DOHH2 (cell line): Measurements from ENCODE around the gene BRICD5.

Experiments used
- H3F3A ChIP-seq: fragments of 200-600 bp; sonication (generic), shearing (Covaris generic); 2 replicates; pipeline ENCODE4 v1.6.0; 2016; ENCODE audit warnings: antibody characterized with exemption, mild to moderate bottlenecking; ENCODE audit not compliant: control insufficient read depth, insufficient read depth
- H3K27ac ChIP-seq: fragments of 200-600 bp; sonication (generic); 2 replicates; pipeline ENCODE4 v1.5.1; 2014; ENCODE audit warnings: low read depth, mild to moderate bottlenecking, low read length, moderate library complexity
- H3K27me3 ChIP-seq: fragments of 200-600 bp; sonication (generic); 2 replicates; pipeline ENCODE4 v1.6.1; 2014; ENCODE audit warnings: mild to moderate bottlenecking, low read length, mixed read lengths; ENCODE audit not compliant: control insufficient read depth
- H3K36me3 ChIP-seq: fragments of 200-600 bp; sonication (generic); 2 replicates; pipeline ENCODE4 v1.6.1; 2014; ENCODE audit warnings: mild to moderate bottlenecking, low read length, moderate library complexity, mixed read lengths; ENCODE audit not compliant: control insufficient read depth
- H3K4me1 ChIP-seq: fragments of 200-600 bp; sonication (generic); 2 replicates; pipeline ENCODE4 v1.6.1; 2014; ENCODE audit warnings: mild to moderate bottlenecking, low read length, mixed read lengths; ENCODE audit not compliant: control insufficient read depth
- H3K4me2 ChIP-seq: fragments of 200-600 bp; sonication (generic); 2 replicates; pipeline ENCODE4 v1.6.0; 2014; ENCODE audit warnings: mild to moderate bottlenecking, low read length, moderate library complexity
- H3K4me3 ChIP-seq: fragments of 200-600 bp; sonication (generic); 2 replicates; pipeline ENCODE4 v1.5.1; 2014; ENCODE audit warnings: mild to moderate bottlenecking, low read length, mixed read lengths
- H3K79me2 ChIP-seq: fragments of 200-600 bp; sonication (generic); 2 replicates; pipeline ENCODE4 v1.6.1; 2014; ENCODE audit warnings: mild to moderate bottlenecking, low read length, mixed read lengths; ENCODE audit not compliant: control insufficient read depth
- H3K9me2 ChIP-seq: fragments of 200-600 bp; sonication (generic); replicated peaks from 2 replicates; pipeline ENCODE4 v1.6.1; 2014; ENCODE audit warnings: mild to moderate bottlenecking, low read length, mixed read lengths; ENCODE audit not compliant: control insufficient read depth
- H3K9me3 ChIP-seq: fragments of 200-600 bp; sonication (generic); 2 replicates; pipeline ENCODE4 v1.6.1; 2014; ENCODE audit warnings: antibody characterized with exemption, low read length, mixed read lengths; ENCODE audit not compliant: control insufficient read depth, insufficient read depth
- H4K20me1 ChIP-seq: fragments of 200-600 bp; sonication (generic); 2 replicates; pipeline ENCODE4 v1.6.0; 2014; ENCODE audit warnings: low read depth, mild to moderate bottlenecking, antibody characterized with exemption, low read length, moderate library complexity; ENCODE audit not compliant: control insufficient read depth, insufficient read depth
- EZH2phosphoT487 ChIP-seq: fragments of 200-600 bp; sonication (generic); IDR thresholded peaks from 2 replicates; pipeline ENCODE4 v1.6.1; 2017; ENCODE audit warnings: borderline replicate concordance, mild to moderate bottlenecking, antibody characterized with exemption, low read length, moderate library complexity, mixed read lengths
- TF ChIP-seq, protein P1 (sequence below): fragments of 200-600 bp; sonication (generic); IDR thresholded peaks from one replicate; pipeline ENCODE4 v1.5.1; 2014; ENCODE audit warnings: antibody characterized with exemption, mild to moderate bottlenecking, low read depth, low read length; ENCODE audit not compliant: poor library complexity, severe bottlenecking

Gene BRICD5

DNA sequence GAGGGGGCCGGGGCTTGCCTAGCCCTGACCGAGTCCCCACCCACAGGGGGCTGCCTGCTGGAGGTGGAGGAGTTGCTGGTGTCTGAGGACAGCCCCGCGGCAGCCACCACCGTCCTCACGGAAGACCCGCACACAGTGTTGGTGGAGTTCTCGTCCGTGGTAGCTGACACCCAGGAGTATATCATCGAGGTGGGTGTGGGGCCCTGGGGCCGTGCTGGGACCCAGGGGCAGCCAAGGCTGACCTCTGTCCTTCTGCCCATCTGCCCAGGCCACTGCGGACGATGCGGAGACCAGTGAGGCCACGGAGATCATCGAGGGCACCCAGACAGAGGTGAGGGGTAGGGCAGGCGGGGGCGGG is 24.1 kb upstream of the BRICD5 start:
- Histone ChIP-seq H3K27ac (no peak overlapping the region), H3K9me2 (no peaks in the 10 kb centered on the region), H3K4me1 (no peaks in the 10 kb centered on the region), H3K4me3 (no peak overlapping the region), H3F3A (peaks cover 7% of the 10 kb centered on the region; the same call in 1 of the 2 replicates), H3K36me3 (peaks cover 57% of the 10 kb centered on the region), H3K79me2 (no peaks in the 10 kb centered on the region), H3K9me3 (no peaks in the 10 kb centered on the region), H3K27me3 (no peaks in the 10 kb centered on the region), H3K4me2 (no peak overlapping the region), H4K20me1 (no peaks in the 10 kb centered on the region)
- no peak for TF ChIP-seq EZH2phosphoT487
- TF ChIP-seq, protein P1, sequence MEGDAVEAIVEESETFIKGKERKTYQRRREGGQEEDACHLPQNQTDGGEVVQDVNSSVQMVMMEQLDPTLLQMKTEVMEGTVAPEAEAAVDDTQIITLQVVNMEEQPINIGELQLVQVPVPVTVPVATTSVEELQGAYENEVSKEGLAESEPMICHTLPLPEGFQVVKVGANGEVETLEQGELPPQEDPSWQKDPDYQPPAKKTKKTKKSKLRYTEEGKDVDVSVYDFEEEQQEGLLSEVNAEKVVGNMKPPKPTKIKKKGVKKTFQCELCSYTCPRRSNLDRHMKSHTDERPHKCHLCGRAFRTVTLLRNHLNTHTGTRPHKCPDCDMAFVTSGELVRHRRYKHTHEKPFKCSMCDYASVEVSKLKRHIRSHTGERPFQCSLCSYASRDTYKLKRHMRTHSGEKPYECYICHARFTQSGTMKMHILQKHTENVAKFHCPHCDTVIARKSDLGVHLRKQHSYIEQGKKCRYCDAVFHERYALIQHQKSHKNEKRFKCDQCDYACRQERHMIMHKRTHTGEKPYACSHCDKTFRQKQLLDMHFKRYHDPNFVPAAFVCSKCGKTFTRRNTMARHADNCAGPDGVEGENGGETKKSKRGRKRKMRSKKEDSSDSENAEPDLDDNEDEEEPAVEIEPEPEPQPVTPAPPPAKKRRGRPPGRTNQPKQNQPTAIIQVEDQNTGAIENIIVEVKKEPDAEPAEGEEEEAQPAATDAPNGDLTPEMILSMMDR: no peak

DNA sequence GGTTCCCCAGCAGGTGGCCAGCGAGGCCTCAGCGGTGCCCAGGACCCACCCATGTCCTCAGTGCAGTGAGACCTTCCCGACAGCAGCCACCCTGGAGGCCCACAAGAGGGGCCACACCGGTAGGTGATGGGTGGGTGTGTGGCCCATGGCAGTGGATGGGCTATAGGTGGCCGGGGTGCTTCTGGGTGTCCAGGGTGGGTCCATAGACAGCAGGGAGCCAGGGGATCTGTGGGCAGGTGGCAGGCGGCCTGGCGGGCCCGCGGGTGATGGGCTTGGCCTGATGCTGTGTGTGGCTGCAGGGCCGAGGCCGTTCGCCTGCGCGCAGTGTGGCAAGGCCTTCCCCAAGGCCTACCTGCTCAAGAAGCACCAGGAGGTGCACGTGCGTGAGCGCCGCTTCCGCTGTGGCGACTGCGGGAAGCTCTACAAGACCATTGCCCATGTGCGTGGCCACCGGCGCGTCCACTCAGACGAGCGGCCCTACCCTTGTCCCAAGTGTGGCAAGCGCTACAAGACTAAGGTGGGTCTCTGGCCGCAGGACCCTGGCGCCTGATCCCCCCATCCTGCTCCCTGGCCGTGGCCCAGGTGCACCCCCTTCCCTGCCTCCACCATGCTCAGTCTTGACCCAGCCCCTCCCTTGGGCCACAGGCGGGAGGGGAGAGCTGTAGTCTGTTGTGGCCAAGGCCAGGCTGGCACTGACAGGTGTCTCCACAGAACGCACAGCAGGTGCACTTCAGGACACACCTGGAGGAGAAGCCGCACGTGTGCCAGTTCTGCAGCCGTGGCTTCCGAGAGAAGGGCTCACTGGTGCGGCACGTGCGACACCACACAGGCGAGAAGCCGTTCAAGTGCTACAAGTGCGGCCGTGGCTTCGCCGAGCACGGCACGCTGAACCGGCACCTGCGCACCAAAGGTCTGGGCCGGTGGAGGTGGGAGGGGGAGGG is 23.5 kb upstream of the BRICD5 start:
- no peaks in the 10 kb centered on the region for H3K9me3 ChIP-seq
- H3F3A ChIP-seq: 0 out of 2 replicates have a peak, but pooled peaks cover under 1% of the 10 kb centered on the region
- H3K4me2 ChIP-seq: no peak overlapping the region
- no peak overlapping the region for H3K27ac ChIP-seq
- no peaks in the 10 kb centered on the region for H3K4me1 ChIP-seq
- H3K9me2 ChIP-seq: no peaks in the 10 kb centered on the region
- TF ChIP-seq EZH2phosphoT487: no peak
- TF ChIP-seq, protein P1: no peak
- H3K79me2 ChIP-seq: no peaks in the 10 kb centered on the region
- H4K20me1 ChIP-seq: no peaks in the 10 kb centered on the region
- peaks cover 57% of the 10 kb centered on the region for H3K36me3 ChIP-seq
- H3K27me3 ChIP-seq: no peaks in the 10 kb centered on the region
- no peak overlapping the region for H3K4me3 ChIP-seq

DNA sequence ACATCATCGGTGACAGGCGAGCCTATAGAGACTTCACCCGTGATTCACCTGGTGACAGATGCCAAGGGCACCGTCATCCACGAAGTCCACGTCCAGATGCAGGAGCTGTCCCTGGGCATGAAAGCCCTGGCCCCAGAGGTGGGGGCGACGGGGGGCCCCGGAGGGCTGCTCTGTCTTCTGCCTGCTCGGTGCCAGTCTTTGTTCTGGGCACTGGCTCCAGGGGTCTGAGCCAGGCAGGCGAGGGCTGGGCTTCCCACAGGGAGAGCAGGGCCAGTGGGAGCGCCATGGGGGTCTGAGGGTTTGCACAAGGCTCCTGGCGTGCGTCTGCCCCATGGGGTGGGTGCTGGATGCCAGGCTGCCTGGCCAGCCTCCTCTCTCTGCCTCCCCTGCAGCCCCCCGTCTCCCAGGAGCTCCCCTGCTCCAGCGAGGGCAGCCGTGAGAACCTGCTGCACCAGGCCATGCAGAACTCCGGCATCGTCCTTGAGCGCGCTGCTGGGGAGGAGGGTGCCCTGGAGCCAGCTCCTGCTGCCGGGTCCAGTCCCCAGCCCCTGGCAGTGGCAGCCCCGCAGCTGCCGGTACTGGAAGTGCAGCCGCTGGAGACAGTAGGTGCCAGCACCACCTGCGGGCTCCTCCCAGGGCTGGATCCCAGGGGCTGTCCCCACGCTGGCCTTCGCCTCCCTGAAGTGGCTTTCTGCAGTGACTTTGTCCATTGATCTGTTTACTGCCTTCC is 22.5 kb upstream of the BRICD5 start:
- Histone ChIP-seq H3K79me2 (peaks cover 8% of the 10 kb centered on the region), H3K27me3 (no peaks in the 10 kb centered on the region), H3K4me2 (no peak overlapping the region), H3F3A (no peaks in the 10 kb centered on the region), H3K36me3 (peaks cover 60% of the 10 kb centered on the region), H3K27ac (no peak overlapping the region), H4K20me1 (no peaks in the 10 kb centered on the region), H3K9me2 (no peaks in the 10 kb centered on the region), H3K4me1 (no peaks in the 10 kb centered on the region), H3K4me3 (no peak overlapping the region), H3K9me3 (no peaks in the 10 kb centered on the region)
- TF ChIP-seq, protein P1: no peak
- TF ChIP-seq EZH2phosphoT487: no peak
